Measurements from ENCODE around the gene ALKBH7. TPM values are rescaled to one million over a fixed set of nuclear protein-coding genes. Genes with fewer than 3 reads are reported as not detected.

ALKBH7 gene
- total and polyA plus RNA-seq, 9 donors, result 0.55 to 118 (median 80.8) TPM

DNA sequence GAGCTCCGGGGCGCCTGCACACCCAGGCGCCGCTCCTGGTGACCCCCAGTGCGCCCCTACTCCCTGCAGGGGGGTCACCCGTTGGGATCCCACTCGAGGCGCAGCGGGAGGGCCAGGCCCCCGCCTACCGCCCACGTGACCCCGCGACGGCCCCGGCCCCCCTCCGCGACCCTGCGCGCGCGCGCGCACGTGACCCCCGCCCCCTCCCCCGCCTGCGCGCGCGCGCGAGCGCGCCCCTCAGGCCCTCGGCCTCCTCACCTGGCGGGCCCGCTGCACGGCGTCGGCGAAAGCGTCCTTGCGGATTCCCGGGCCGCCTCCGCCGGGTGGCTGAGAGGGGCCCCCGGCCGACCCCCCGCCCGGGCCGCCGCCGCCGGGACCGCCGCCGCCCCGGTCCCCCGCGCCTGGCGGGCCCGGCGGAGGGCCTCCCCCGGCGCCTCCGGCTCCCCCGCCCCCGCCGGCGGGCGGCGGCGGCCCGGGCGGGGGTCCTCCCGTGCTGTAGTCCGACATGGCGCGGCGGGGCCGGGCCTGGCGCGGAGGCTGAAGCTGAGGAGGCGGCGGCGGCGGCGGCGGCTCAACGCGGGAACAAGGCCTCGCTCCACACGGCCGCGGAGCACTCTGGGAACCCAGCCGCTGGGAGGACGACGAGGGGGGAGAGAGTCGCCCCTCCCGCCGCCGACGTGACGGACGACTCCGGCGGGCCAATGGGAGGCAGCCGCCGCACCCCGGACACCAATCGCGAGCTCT lies 51.8 kb downstream of the ALKBH7 start, which contains the start of gene KHSRP:
Gene KHSRP (minus strand): TSS at position 617 of the 744 bp plus-strand sequence. CDS start 110 bp downstream, at position 507.
- H3K27ac ChIP-seq, result peak within 1 kb of the TSS; percentile 80 to 89
- H3K4me1 ChIP-seq (ENCODE audit: insufficient read depth), result peaks cover 4% of the 10 kb centered on the region
- H3K27me3 ChIP-seq, result no peaks in the 10 kb centered on the region
- H3K36me3 ChIP-seq, result no peaks in the 10 kb centered on the region
- peak; percentile 23 to 68 (median 58) for DNase-seq
- intact Hi-C loops (cut with DNase I), result loop anchor here in 1 of 4 donors (5.0 to 10.0 kb wide), 2 partner anchors 50 to 868 kb away; partner anchors contain the start of genes ALKBH7, INSR and PSPN
- peak within 1 kb of the TSS; percentile 81 for H3K4me3 ChIP-seq
- no peak for TF ChIP-seq EP300 (IDR thresholded peaks at IDR 0.05)
- peak; percentile 70 for TF ChIP-seq POLR2A (IDR thresholded peaks at IDR 0.05)
- no peaks in the 10 kb centered on the region for H3K9me3 ChIP-seq
- WGBS, 3 donors, result 1% methylated on average over 21 to 109 of the region's 114 CpGs

Small RNA genes lying within 50 kb of the gene (microRNA-seq; reads per million reads assigned to microRNA genes)
- gene MIR3940 (1.1 to 29.3 (median 3.4) reads per million in 3 donors), gene MIR6790 (0 to 0.18 (median 0) reads per million in 3 donors), gene MIR6885 (0.36 to 1.1 (median 0.38) reads per million in 3 donors)

Small RNA genes lying within 50 kb of the gene (small RNA-seq; reads per million reads assigned to genes)
- gene MIR6790, result not detected
- not detected for gene MIR6885

Other genes starting within 250 kb of the ALKBH7 start
- gene ACSBG2, start 237.1 kb upstream of the ALKBH7 start, total RNA-seq, result not detected
- under 1 TPM in 1 of 2 donors, not detected in 1; 0.37 TPM for gene ACSBG2, start 237.1 kb upstream of the ALKBH7 start, polyA plus RNA-seq
- 100 to 1,000 TPM in 3 of 7 donors, 10 to 100 TPM in 4; 16.3 to 116 (median 95.8) TPM for gene MLLT1, start 92.8 kb upstream of the ALKBH7 start, total RNA-seq
- 10 to 100 TPM; 11.1 to 43.7 TPM for gene MLLT1, start 92.8 kb upstream of the ALKBH7 start, polyA plus RNA-seq
- under 1 TPM in 3 of 7 donors, not detected in 4; 0.15 to 0.37 (median 0.23) TPM for gene ACER1, start 39.2 kb upstream of the ALKBH7 start, total RNA-seq
- gene ACER1, start 39.2 kb upstream of the ALKBH7 start, polyA plus RNA-seq, result under 1 TPM in 1 of 2 donors, not detected in 1; 0.35 TPM
- gene CLPP, start 11.3 kb upstream of the ALKBH7 start, total RNA-seq, result 10 to 100 TPM; 43.2 to 78.8 (median 54.1) TPM
- 10 to 100 TPM; 12.9 to 46.1 TPM for gene CLPP, start 11.3 kb upstream of the ALKBH7 start, polyA plus RNA-seq
- 1 to 10 TPM in 6 of 7 donors, under 1 TPM in 1; 0.72 to 2.8 (median 2.0) TPM for gene PSPN, start 3.1 kb downstream of the ALKBH7 start, total RNA-seq
- gene PSPN, start 3.1 kb downstream of the ALKBH7 start, polyA plus RNA-seq, result 1 to 10 TPM; 1.2 TPM
- 10 to 100 TPM; 41.2 to 95.0 (median 65.7) TPM for gene GTF2F1, start 20.4 kb downstream of the ALKBH7 start, total RNA-seq
- 10 to 100 TPM; 66.9 to 91.5 TPM for gene GTF2F1, start 20.4 kb downstream of the ALKBH7 start, polyA plus RNA-seq
- gene KHSRP, start 52.0 kb downstream of the ALKBH7 start, total RNA-seq, result 100 to 1,000 TPM in 5 of 7 donors, 10 to 100 TPM in 2; 56.2 to 260 (median 253) TPM
- gene KHSRP, start 52.0 kb downstream of the ALKBH7 start, polyA plus RNA-seq, result 100 to 1,000 TPM; 104 to 160 TPM
- under 1 TPM in 3 of 7 donors, not detected in 4; 0.20 to 0.52 (median 0.43) TPM for gene SLC25A41, start 61.0 kb downstream of the ALKBH7 start, total RNA-seq
- under 1 TPM in 1 of 2 donors, not detected in 1; 0.38 TPM for gene SLC25A41, start 61.0 kb downstream of the ALKBH7 start, polyA plus RNA-seq
- gene SLC25A23, start 87.0 kb downstream of the ALKBH7 start, total RNA-seq, result 10 to 100 TPM; 26.7 to 71.3 (median 43.8) TPM
- 10 to 100 TPM; 30.0 to 74.0 TPM for gene SLC25A23, start 87.0 kb downstream of the ALKBH7 start, polyA plus RNA-seq
- 10 to 100 TPM in 1 of 7 donors, 1 to 10 TPM in 3, under 1 TPM in 2, not detected in 1; 0.52 to 30.1 (median 2.0) TPM for gene CRB3, start 91.5 kb downstream of the ALKBH7 start, total RNA-seq
- under 1 TPM in 1 of 2 donors, not detected in 1; 0.33 TPM for gene CRB3, start 91.5 kb downstream of the ALKBH7 start, polyA plus RNA-seq
- 1 to 10 TPM in 3 of 7 donors, under 1 TPM in 4; 0.72 to 2.3 (median 1.00) TPM for gene DENND1C, start 109.0 kb downstream of the ALKBH7 start, total RNA-seq
- 1 to 10 TPM in 1 of 2 donors, under 1 TPM in 1; 0.63 to 1.2 TPM for gene DENND1C, start 109.0 kb downstream of the ALKBH7 start, polyA plus RNA-seq
- 1 to 10 TPM in 3 of 7 donors, under 1 TPM in 2, not detected in 2; 0.88 to 6.4 (median 3.2) TPM for gene TUBB4A, start 129.5 kb downstream of the ALKBH7 start, total RNA-seq
- 10 to 100 TPM in 1 of 2 donors, under 1 TPM in 1; 0.92 to 47.1 TPM for gene TUBB4A, start 129.5 kb downstream of the ALKBH7 start, polyA plus RNA-seq
- gene TNFSF9, start 158.2 kb downstream of the ALKBH7 start, total RNA-seq, result 1 to 10 TPM in 1 of 7 donors, under 1 TPM in 5, not detected in 1; 0.12 to 1.1 (median 0.44) TPM
- gene TNFSF9, start 158.2 kb downstream of the ALKBH7 start, polyA plus RNA-seq, result under 1 TPM; 0.10 to 0.17 TPM
- under 1 TPM in 1 of 7 donors, not detected in 6; 0.31 TPM for gene CD70, start 218.4 kb downstream of the ALKBH7 start, total RNA-seq
- gene CD70, start 218.4 kb downstream of the ALKBH7 start, polyA plus RNA-seq, result not detected